T-cell (primary cell): ENCODE data around the gene ZNF550. TPM values are rescaled to one million over a fixed set of nuclear protein-coding genes. Genes with fewer than 3 reads are reported as not detected.
"Not testable (repeated sequence)": the region's sequence is repeated elsewhere in the genome, so short reads cannot be mapped to it uniquely, and the experiment has no call there.

Experiments
- ATAC-seq, 4 experiments: fragments of 200-7000 bp in 3 of 4; fragments of 150-1000 bp in 1 of 4; cut with Tn5 transposase; replicated peaks in 1 of 4; 1 replicate in 3 of 4; 2 replicates in 1 of 4; pipeline ENCODE4 v1.10.0; 2021; ENCODE audit warnings: moderate library complexity in 3 of 4, mild to moderate bottlenecking in 2 of 4, moderate number of reproducible peaks in 1 of 4
- CTCF ChIA-PET, 2 donors: fragments of 300-600 bp; sonication (Branson Sonifier 250); formaldehyde crosslinking; loops; one replicate each; lab custom pipeline; 2022; ENCODE audit warnings: antibody characterized with exemption in 2 of 2; lab: Charles Lee
- POLR2A ChIA-PET, 2 donors: fragments of 300-600 bp; sonication (Branson Sonifier 250); formaldehyde crosslinking; loops; one replicate each; lab custom pipeline; 2022; ENCODE audit warnings: antibody characterized with exemption in 2 of 2; lab: Charles Lee
- DNase-seq, 35 experiments: peaks; one replicate each; pipeline versions ENCODE4 v3.0.0 to v3.0.0-alpha.2; 2013 to 2023
- H3K27ac ChIP-seq: one replicate; pipeline ENCODE4 v1.5.1; 2013; ENCODE audit warnings: low read length
- H3K27me3 ChIP-seq, 2 experiments: replicated peaks in 1 of 2; 1 replicate in 1 of 2; 2 replicates in 1 of 2; pipeline versions ENCODE4 v1.6.1 to v1.7.0; 2013; ENCODE audit warnings: low read length in 1 of 2, mixed read lengths in 1 of 2; ENCODE audit not compliant: control insufficient read depth in 2 of 2, insufficient read depth in 2 of 2; ENCODE audit errors: extremely low read depth in 1 of 2
- H3K36me3 ChIP-seq, 2 donors: 1 replicate in 1 of 2; 2 replicates in 1 of 2; pipeline versions ENCODE4 v1.6.1 to v1.7.0; 2013; ENCODE audit warnings: low read length in 1 of 2; ENCODE audit not compliant: control insufficient read depth in 2 of 2, insufficient read depth in 1 of 2; ENCODE audit errors: extremely low read depth in 1 of 2
- H3K4me1 ChIP-seq, 2 experiments: 1 replicate in 1 of 2; 2 replicates in 1 of 2; pipeline versions ENCODE4 v1.6.1 to v1.7.0; 2013; ENCODE audit warnings: low read length in 2 of 2, mixed read lengths in 1 of 2; ENCODE audit not compliant: insufficient read depth in 2 of 2, control insufficient read depth in 1 of 2; ENCODE audit errors: extremely low read depth in 1 of 2
- H3K4me3 ChIP-seq, 2 donors: 1 replicate in 1 of 2; 2 replicates in 1 of 2; pipeline versions ENCODE4 v1.5.1 to v1.7.0; 2013; ENCODE audit warnings: mild to moderate bottlenecking in 2 of 2, low read length in 1 of 2, moderate library complexity in 1 of 2; ENCODE audit not compliant: control insufficient read depth in 1 of 2; ENCODE audit errors: extremely low read depth in 1 of 2
- H3K9me3 ChIP-seq: 2 replicates; pipeline ENCODE4 v1.7.0; 2013
- H3K27ac Mint-ChIP-seq, 2 donors: one replicate each; pipeline ENCODE4 v1.8.0; 2020 to 2021; ENCODE audit warnings: mild to moderate bottlenecking in 2 of 2, mixed read lengths in 2 of 2
- H3K27me3 Mint-ChIP-seq, 2 donors: one replicate each; pipeline ENCODE4 v1.8.0; 2021 to 2022; ENCODE audit warnings: mixed read lengths in 2 of 2
- H3K36me3 Mint-ChIP-seq: one replicate; pipeline ENCODE4 v1.8.0; 2021; ENCODE audit warnings: mixed read lengths
- H3K4me1 Mint-ChIP-seq, 3 donors: one replicate each; pipeline ENCODE4 v1.8.0; 2020 to 2022; ENCODE audit warnings: mixed read lengths in 3 of 3, mild to moderate bottlenecking in 1 of 3
- H3K4me3 Mint-ChIP-seq, 3 donors: one replicate each; pipeline ENCODE4 v1.8.0; 2020 to 2022; ENCODE audit warnings: mild to moderate bottlenecking in 3 of 3, mixed read lengths in 3 of 3, moderate library complexity in 3 of 3
- H3K9me3 Mint-ChIP-seq, 3 donors: one replicate each; pipeline ENCODE4 v1.8.0; 2020 to 2022; ENCODE audit warnings: mixed read lengths in 3 of 3
- WGBS: methylation state at CpG from one replicate; pipeline ENCODE4 v1.1.5; 2013; ENCODE audit warnings: missing lambda C conversion rate; ENCODE audit not compliant: insufficient coverage; 5-methylcytosine and 5-hydroxymethylcytosine counted together
- total RNA-seq, 35 experiments: library from RNA in 6 of 35; stranded (reverse) in 6 of 35; fragments of 120-200 nt in 1 of 35; gene quantifications; one replicate each; pipeline versions ENCODE4 v1.2.1 to v1.2.4 and lab custom pipeline; 2013 to 2026

The ZNF550 gene
- total RNA-seq, 5 donors from 2014 or later (not counting 1 experiment from before 2014, with no cell fraction given), result 16.9 to 47.4 (median 45.1) TPM

GRCh38 chr19:57557659-57558058 is 2.0 kb downstream of the ZNF550 start:
- Mint-ChIP-seq H3K36me3 (peaks cover 59% of the 10 kb centered on the region), H3K27me3 (peaks cover 4 to 8% of the 10 kb centered on the region in 2 donors), H3K4me3 (peak overlapping the region; percentile 92 to 97 (median 94)), H3K4me1 (peaks cover 33 to 39% (median 37%) of the 10 kb centered on the region in 3 donors), H3K9me3 (peaks cover 2 to 41% (median 29%) of the 10 kb centered on the region in 3 donors), H3K27ac (no peak overlapping the region)
- ChIA-PET POLR2A (no interaction called here), CTCF (no interaction called here)
- ATAC-seq (no peak), DNase-seq (no peak)
- peaks cover 10 to 25% of the 10 kb centered on the region in 2 experiments for H3K4me1 ChIP-seq
- H3K4me3 ChIP-seq, result no peak overlapping the region
- H3K27ac ChIP-seq, result no peak overlapping the region
- 100% methylated on average over 2 of the region's 5 CpGs for WGBS
- H3K36me3 ChIP-seq, result peaks cover 5 to 36% of the 10 kb centered on the region in 2 donors
- no peaks in the 10 kb centered on the region for H3K27me3 ChIP-seq
- no peaks in the 10 kb centered on the region for H3K9me3 ChIP-seq

- Mint-ChIP-seq H3K27me3 (no peaks in the 10 kb centered on the region), H3K27ac (no peak overlapping the region), H3K4me3 (no peak overlapping the region), H3K36me3 (peaks cover 99% of the 10 kb centered on the region), H3K9me3 (peaks cover 27 to 69% (median 58%) of the 10 kb centered on the region in 3 donors), H3K4me1 (peaks cover 3 to 10% (median 6%) of the 10 kb centered on the region in 3 donors)
- peak overlapping the region in 1 of 2 donors; percentile 10 for H3K4me3 ChIP-seq
- ChIA-PET CTCF (no interaction called here), POLR2A (interaction anchor here in 1 of 2 donors (0.6 kb wide), 1 partner anchor 255 kb away, joined by 5 read pairs; no protein-coding TSS in a partner anchor)
- no peaks in the 10 kb centered on the region for H3K27me3 ChIP-seq
- H3K36me3 ChIP-seq, result peaks cover 23 to 82% of the 10 kb centered on the region in 2 donors
- WGBS, result 100% methylated on average over 2 of the region's 2 CpGs
- DNase-seq (no peak), ATAC-seq (no peak)
- H3K9me3 ChIP-seq, result peaks cover 17% of the 10 kb centered on the region
- H3K4me1 ChIP-seq, result no peaks in the 10 kb centered on the region
- H3K27ac ChIP-seq, result no peak overlapping the region
These were observed 7.2 kb downstream of the ZNF550 start for GRCh38 chr19:57552432-57552831.

- H3K36me3 ChIP-seq, result peaks cover 17 to 52% of the 10 kb centered on the region in 2 donors
- H3K9me3 ChIP-seq, result peaks cover 26% of the 10 kb centered on the region
- H3K4me1 Mint-ChIP-seq, result peaks cover 0 to 6% (median 0%) of the 10 kb centered on the region in 3 donors
- ChIA-PET CTCF (no interaction called here), POLR2A (no interaction called here)
- peaks cover 30 to 75% (median 62%) of the 10 kb centered on the region in 3 donors for H3K9me3 Mint-ChIP-seq
- ATAC-seq, result no peak
- no peak overlapping the region for H3K4me3 Mint-ChIP-seq
- no peaks in the 10 kb centered on the region for H3K4me1 ChIP-seq
- H3K36me3 Mint-ChIP-seq, result peaks cover 91% of the 10 kb centered on the region
- H3K27ac Mint-ChIP-seq, result no peak overlapping the region
- DNase-seq, result no peak
- no peak overlapping the region for H3K27ac ChIP-seq
- no peaks in the 10 kb centered on the region for H3K27me3 Mint-ChIP-seq
- no peak overlapping the region for H3K4me3 ChIP-seq
- no peaks in the 10 kb centered on the region for H3K27me3 ChIP-seq
- 100% methylated on average over 1 of the region's 1 CpG for WGBS
These were observed 13.2 kb downstream of the ZNF550 start for GRCh38 chr19:57546513-57546912.

- peaks cover 24% of the 10 kb centered on the region for H3K9me3 ChIP-seq
- no peaks in the 10 kb centered on the region for H3K27me3 ChIP-seq
- Mint-ChIP-seq H3K4me1 (peaks cover 0 to 2% (median 0%) of the 10 kb centered on the region in 3 donors), H3K9me3 (peaks cover 28 to 81% (median 67%) of the 10 kb centered on the region in 3 donors), H3K27me3 (no peaks in the 10 kb centered on the region), H3K36me3 (peaks cover 97% of the 10 kb centered on the region), H3K27ac (no peak overlapping the region), H3K4me3 (no peak overlapping the region)
- ChIA-PET CTCF (no interaction called here), POLR2A (no interaction called here)
- H3K4me3 ChIP-seq, result no peak overlapping the region
- H3K27ac ChIP-seq, result no peak overlapping the region
- 100% methylated on average over 1 of the region's 7 CpGs for WGBS
- H3K36me3 ChIP-seq, result peaks cover 38 to 54% of the 10 kb centered on the region in 2 donors
- no peak for DNase-seq
- H3K4me1 ChIP-seq, result no peaks in the 10 kb centered on the region
- ATAC-seq, result no peak
These were observed 21.6 kb downstream of the ZNF550 start for GRCh38 chr19:57537953-57538547.

- H3K27me3 ChIP-seq, result peaks cover 0 to 2% of the 10 kb centered on the region in 2 experiments
- peaks cover 4 to 20% of the 10 kb centered on the region in 2 donors for H3K36me3 ChIP-seq
- H3K27ac ChIP-seq, result peak within 1 kb of the TSS; percentile 80
- DNase-seq (peak; percentile 76 to 92 (median 85)), ATAC-seq (peak; percentile 99 to 100 (median 99))
- Mint-ChIP-seq H3K36me3 (peaks cover 37% of the 10 kb centered on the region), H3K27ac (peak within 1 kb of the TSS; percentile 89 to 91), H3K9me3 (peaks cover 19 to 57% (median 41%) of the 10 kb centered on the region in 3 donors), H3K4me3 (peak within 1 kb of the TSS; percentile 97 to 99 (median 98)), H3K4me1 (peaks cover 20 to 31% (median 27%) of the 10 kb centered on the region in 3 donors), H3K27me3 (no peaks in the 10 kb centered on the region)
- ChIA-PET POLR2A (no interaction called here), CTCF (no interaction called here)
- H3K9me3 ChIP-seq, result peaks cover 7% of the 10 kb centered on the region
- WGBS, result under 1% methylated on average over 64 of the region's 64 CpGs
- H3K4me1 ChIP-seq, result peaks cover 8 to 19% of the 10 kb centered on the region in 2 experiments
- H3K4me3 ChIP-seq, result peak within 1 kb of the TSS; percentile 82 to 84
These were observed 32.4 kb downstream of the ZNF550 start, which contains the start of gene ZNF549 for GRCh38 chr19:57527136-57527881. TSS of gene ZNF549 (plus strand) at chr19:57527356. CDS start at chr19:57527574, 218 bp downstream.

GRCh38 chr19:57518021-57518420 is 41.6 kb downstream of the ZNF550 start:
- H3K4me3 ChIP-seq, ATAC-seq, CTCF ChIA-PET, H3K4me3 Mint-ChIP-seq, H3K27ac Mint-ChIP-seq, H3K4me1 ChIP-seq, H3K27me3 Mint-ChIP-seq, H3K27me3 ChIP-seq, H3K4me1 Mint-ChIP-seq, DNase-seq, H3K27ac ChIP-seq, H3K9me3 ChIP-seq: not testable (repeated sequence)
- Mint-ChIP-seq H3K36me3 (peaks cover 61% of the 10 kb centered on the region), H3K9me3 (peaks cover 26 to 65% (median 58%) of the 10 kb centered on the region in 3 donors)
- peaks cover 4 to 20% of the 10 kb centered on the region in 2 donors for H3K36me3 ChIP-seq
- POLR2A ChIA-PET, result interaction anchor here in 1 of 2 donors (0.6 kb wide), 1 partner anchor 816 kb away, joined by 3 read pairs; no protein-coding TSS in a partner anchor
- WGBS, result 100% methylated on average over 1 of the region's 4 CpGs
